Trophoblast cell (in vitro differentiated cells and primary cell): ENCODE measurements around the gene TSPAN31. TPM values are rescaled to one million over a fixed set of nuclear protein-coding genes. Genes with fewer than 3 reads are reported as not detected.

Experiments used
- DNase-seq, 2 donors: peaks; one replicate each; pipeline ENCODE4 v3.0.0-alpha.2; 2016
- H2AFZ ChIP-seq: 2 replicates; pipeline ENCODE4 v1.6.1; 2013; ENCODE audit warnings: low read length, moderate library complexity, mild to moderate bottlenecking; ENCODE audit not compliant: insufficient read depth, poor library complexity
- H2AK5ac ChIP-seq: 2 replicates; pipeline ENCODE4 v1.6.1; 2013; ENCODE audit warnings: mild to moderate bottlenecking, low read length
- H2BK120ac ChIP-seq: 2 replicates; pipeline ENCODE4 v1.6.1; 2013; ENCODE audit warnings: low read length, mild to moderate bottlenecking, moderate library complexity; ENCODE audit not compliant: insufficient read depth, poor library complexity
- H2BK12ac ChIP-seq: 2 replicates; pipeline ENCODE4 v1.6.1; 2013; ENCODE audit warnings: mild to moderate bottlenecking, low read length, moderate library complexity
- H2BK5ac ChIP-seq: 2 replicates; pipeline ENCODE4 v1.6.1; 2013; ENCODE audit warnings: low read length, low read depth, moderate library complexity, mild to moderate bottlenecking; ENCODE audit not compliant: poor library complexity
- H3K14ac ChIP-seq: 2 replicates; pipeline ENCODE4 v1.6.1; 2013; ENCODE audit warnings: mild to moderate bottlenecking, low read length
- H3K18ac ChIP-seq: 2 replicates; pipeline ENCODE4 v1.6.1; 2013; ENCODE audit warnings: mild to moderate bottlenecking, low read length
- H3K23ac ChIP-seq: 2 replicates; pipeline ENCODE4 v1.6.1; 2013; ENCODE audit warnings: low read length
- H3K27ac ChIP-seq: 2 replicates; pipeline ENCODE4 v1.5.1; 2013; ENCODE audit warnings: low read depth, mild to moderate bottlenecking, inconsistent platforms, low read length, moderate library complexity
- H3K27me3 ChIP-seq: 2 replicates; pipeline ENCODE4 v1.6.1; 2013; ENCODE audit warnings: inconsistent platforms, mild to moderate bottlenecking, low read length, moderate library complexity; ENCODE audit not compliant: insufficient read depth
- H3K36me3 ChIP-seq, 2 experiments: 1 replicate in 1 of 2; 2 replicates in 1 of 2; pipeline ENCODE4 v1.6.1; 2013; ENCODE audit warnings: low read length in 2 of 2, mild to moderate bottlenecking in 2 of 2, moderate library complexity in 1 of 2; ENCODE audit not compliant: insufficient read depth in 2 of 2, control insufficient read depth in 1 of 2
- H3K4ac ChIP-seq: 2 replicates; pipeline ENCODE4 v1.6.1; 2013; ENCODE audit warnings: low read depth, mild to moderate bottlenecking, low read length, moderate library complexity
- H3K4me1 ChIP-seq, 2 experiments: 1 replicate in 1 of 2; 2 replicates in 1 of 2; pipeline ENCODE4 v1.6.1; 2013; ENCODE audit warnings: low read length in 2 of 2, mild to moderate bottlenecking in 2 of 2, moderate library complexity in 1 of 2; ENCODE audit not compliant: insufficient read depth in 2 of 2, control insufficient read depth in 1 of 2
- H3K4me2 ChIP-seq: 2 replicates; pipeline ENCODE4 v1.6.1; 2013; ENCODE audit warnings: inconsistent platforms, mild to moderate bottlenecking, low read length, moderate library complexity
- H3K4me3 ChIP-seq: 2 replicates; pipeline ENCODE4 v1.5.1; 2013; ENCODE audit warnings: mild to moderate bottlenecking, low read depth, low read length, inconsistent platforms
- H3K79me1 ChIP-seq: one replicate; pipeline ENCODE4 v1.6.1; 2013; ENCODE audit warnings: low read length
- H3K79me2 ChIP-seq: 2 replicates; pipeline ENCODE4 v1.6.1; 2013; ENCODE audit warnings: low read length, mild to moderate bottlenecking; ENCODE audit not compliant: control insufficient read depth, insufficient read depth, poor library complexity
- H3K9ac ChIP-seq: 2 replicates; pipeline ENCODE4 v1.6.1; 2013; ENCODE audit warnings: mild to moderate bottlenecking, low read length
- H3K9me3 ChIP-seq: 2 replicates; pipeline ENCODE4 v1.6.1; 2013; ENCODE audit warnings: low read depth, mild to moderate bottlenecking, control low read depth, inconsistent platforms, low read length; ENCODE audit not compliant: insufficient read depth
- H4K12ac ChIP-seq: 2 replicates; pipeline ENCODE4 v1.6.1; 2013; ENCODE audit warnings: low read depth, mild to moderate bottlenecking, low read length, moderate library complexity
- H4K8ac ChIP-seq: 2 replicates; pipeline ENCODE4 v1.6.1; 2013; ENCODE audit warnings: low read depth, mild to moderate bottlenecking, low read length, moderate library complexity
- H4K91ac ChIP-seq: one replicate; pipeline ENCODE4 v1.6.1; 2013; ENCODE audit warnings: low read depth, mild to moderate bottlenecking, low read length, moderate library complexity
- WGBS: extraction: QIAGEN DNeasy Blood & Tissue Kit; methylation state at CpG from one replicate; pipeline ENCODE4 v1.1.7; 2013; ENCODE audit warnings: missing lambda C conversion rate; ENCODE audit not compliant: insufficient read length, insufficient coverage; ENCODE audit errors: extremely low coverage; 5-methylcytosine and 5-hydroxymethylcytosine counted together
- polyA plus RNA-seq: library from polyadenylated mRNA; stranded (reverse); fragments of 200-250 nt; gene quantifications from 2 replicates; pipeline ENCODE4 v1.2.3, GENCODE V29; 2013

The TSPAN31 gene
- 8.1 and 8.8 TPM in 2 replicates for polyA plus RNA-seq

DNA sequence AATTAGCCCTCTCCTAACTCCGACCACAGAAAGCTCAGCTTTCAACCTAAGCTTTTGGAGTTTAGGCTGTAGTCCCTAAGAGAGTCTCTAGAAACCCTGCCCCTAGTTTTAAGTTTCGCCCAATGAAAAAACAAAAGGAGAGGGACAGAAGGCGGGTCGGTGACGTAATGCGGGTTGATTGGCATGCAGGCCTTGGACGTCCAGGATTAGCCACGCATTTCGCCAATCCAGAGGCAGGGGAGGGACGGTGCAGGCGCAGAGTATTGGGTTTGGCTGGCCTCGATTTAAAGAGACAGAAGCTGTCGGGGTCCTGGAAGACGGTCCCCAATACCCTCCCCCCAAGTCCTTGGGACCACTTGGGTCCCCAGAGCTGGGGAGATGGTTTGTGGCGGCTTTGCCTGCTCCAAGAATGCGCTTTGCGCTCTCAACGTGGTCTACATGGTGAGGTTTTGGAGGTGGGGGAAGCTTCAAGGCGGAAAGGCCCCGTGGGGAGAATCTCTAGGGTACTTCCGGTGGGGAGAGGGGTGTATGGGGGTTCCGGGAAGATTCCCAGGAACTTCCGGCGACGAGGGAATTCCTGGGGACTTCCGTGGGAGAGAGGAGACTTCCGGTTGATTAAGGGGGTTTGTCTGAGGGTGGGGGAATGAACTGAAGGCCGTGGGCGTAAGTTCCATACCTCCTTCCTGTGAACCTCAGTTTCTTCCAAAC is at the start of gene TSPAN31:
TSPAN31 (plus strand) TSS at position 263 of the 708 bp plus-strand sequence; CDS start at position 379, 116 bp downstream.
- H2BK120ac ChIP-seq = peak within 1 kb of the TSS; percentile 48
- DNase-seq = peak; percentile 97 to 98
- H3K9me3 ChIP-seq = peaks cover 4% of the 10 kb centered on the region
- peak within 1 kb of the TSS; percentile 67 for H2AFZ ChIP-seq
- H3K79me2 ChIP-seq = no peaks in the 10 kb centered on the region
- peak within 1 kb of the TSS; percentile 59 for H2AK5ac ChIP-seq
- peaks cover 12 to 20% of the 10 kb centered on the region in 2 experiments for H3K36me3 ChIP-seq
- H3K4me2 ChIP-seq = peak within 1 kb of the TSS; percentile 91
- peak within 1 kb of the TSS; percentile 97 for H4K8ac ChIP-seq
- H3K14ac ChIP-seq = peak within 1 kb of the TSS; percentile 86
- no peak within 1 kb of the TSS for H2BK12ac ChIP-seq
- H3K79me1 ChIP-seq = peaks cover 3% of the 10 kb centered on the region
- no CpG with 5 or more reads among the region's 29 CpGs for WGBS
- H3K4me3 ChIP-seq = peak within 1 kb of the TSS; percentile 78
- peak within 1 kb of the TSS; percentile 54 for H2BK5ac ChIP-seq
- peak within 1 kb of the TSS; percentile 79 for H3K18ac ChIP-seq
- H4K91ac ChIP-seq = peak within 1 kb of the TSS; percentile 88
- no peak within 1 kb of the TSS for H3K23ac ChIP-seq
- no peaks in the 10 kb centered on the region for H3K4me1 ChIP-seq
- H3K27me3 ChIP-seq = peaks cover 20% of the 10 kb centered on the region
- no peak within 1 kb of the TSS for H3K4ac ChIP-seq
- H3K27ac ChIP-seq = peak within 1 kb of the TSS; percentile 44
- H3K9ac ChIP-seq = peak within 1 kb of the TSS; percentile 82
- peak within 1 kb of the TSS; percentile 91 for H4K12ac ChIP-seq

DNA sequence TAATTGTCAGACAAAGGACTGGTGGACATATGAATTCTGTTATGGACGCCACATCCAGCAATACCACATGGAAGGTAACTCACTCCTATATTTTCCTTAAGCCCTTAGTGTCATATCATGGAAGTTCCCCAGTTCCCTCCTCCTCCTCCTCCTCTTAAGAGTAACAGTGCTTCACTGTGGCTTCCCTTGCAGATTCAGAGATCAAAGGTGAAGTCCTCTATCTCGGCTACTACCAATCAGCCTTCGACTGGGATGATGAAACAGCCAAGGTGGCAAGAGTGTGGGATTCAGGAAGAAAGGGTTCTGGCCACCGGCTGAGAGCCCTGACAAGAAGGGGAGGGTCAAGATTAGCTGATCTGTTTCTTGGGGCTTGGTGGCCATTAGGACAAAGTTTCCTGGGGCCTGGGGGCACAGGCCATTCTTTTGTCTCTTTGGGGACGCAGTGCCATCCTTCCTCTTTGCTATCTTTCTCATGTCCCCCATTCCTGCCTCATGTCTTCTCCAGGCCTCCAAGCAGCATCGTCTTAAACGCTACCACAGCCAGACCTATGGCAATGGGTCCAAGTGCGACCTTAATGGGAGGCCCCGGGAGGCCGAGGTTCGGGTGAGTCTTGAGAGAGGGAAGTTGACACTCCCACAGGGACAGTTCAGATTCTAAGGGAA is 48.9 kb upstream of the TSPAN31 start:
- H3K4me3 ChIP-seq = no peak overlapping the region
- no peak overlapping the region for H2AK5ac ChIP-seq
- no peak overlapping the region for H4K12ac ChIP-seq
- no peak overlapping the region for H3K14ac ChIP-seq
- DNase-seq = no peak
- H3K79me2 ChIP-seq = peaks cover 2% of the 10 kb centered on the region
- H3K4ac ChIP-seq = no peak overlapping the region
- no peak overlapping the region for H4K8ac ChIP-seq
- no peak overlapping the region for H3K27ac ChIP-seq
- H2AFZ ChIP-seq = no peak overlapping the region
- H4K91ac ChIP-seq = no peak overlapping the region
- H3K27me3 ChIP-seq = no peaks in the 10 kb centered on the region
- no peak overlapping the region for H3K18ac ChIP-seq
- peaks cover 5 to 8% of the 10 kb centered on the region in 2 experiments for H3K4me1 ChIP-seq
- no peak overlapping the region for H3K9ac ChIP-seq
- no peak overlapping the region for H3K23ac ChIP-seq
- H2BK12ac ChIP-seq = no peak overlapping the region
- no peak overlapping the region for H2BK120ac ChIP-seq
- H3K36me3 ChIP-seq = peaks cover 6 to 18% of the 10 kb centered on the region in 2 experiments
- no peaks in the 10 kb centered on the region for H3K9me3 ChIP-seq
- no peak overlapping the region for H3K4me2 ChIP-seq
- no CpG with 5 or more reads among the region's 11 CpGs for WGBS
- H3K79me1 ChIP-seq = peaks cover 2% of the 10 kb centered on the region
- no peak overlapping the region for H2BK5ac ChIP-seq

DNA sequence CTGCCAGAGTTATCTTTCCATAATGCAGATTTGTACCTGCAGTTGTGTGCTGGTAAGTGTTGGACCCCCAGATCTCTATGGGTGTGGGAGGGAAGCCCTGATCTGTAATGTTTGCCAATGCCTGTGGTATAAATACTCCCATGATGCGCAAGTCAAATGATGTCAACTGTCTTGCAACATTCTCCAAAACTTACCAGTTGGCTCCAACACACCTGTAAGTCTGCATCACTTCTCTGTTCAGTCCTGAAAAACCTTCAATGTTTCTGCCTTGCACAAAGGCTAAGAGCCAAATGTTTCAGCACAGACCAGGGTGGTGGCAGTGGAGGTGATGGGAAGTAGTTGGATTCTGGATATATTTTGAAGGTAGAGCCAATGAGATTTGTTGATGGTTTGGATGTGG is 47.8 kb upstream of the TSPAN31 start:
- Histone ChIP-seq H2BK5ac (no peak overlapping the region), H2BK12ac (no peak overlapping the region), H4K91ac (no peak overlapping the region)

DNA sequence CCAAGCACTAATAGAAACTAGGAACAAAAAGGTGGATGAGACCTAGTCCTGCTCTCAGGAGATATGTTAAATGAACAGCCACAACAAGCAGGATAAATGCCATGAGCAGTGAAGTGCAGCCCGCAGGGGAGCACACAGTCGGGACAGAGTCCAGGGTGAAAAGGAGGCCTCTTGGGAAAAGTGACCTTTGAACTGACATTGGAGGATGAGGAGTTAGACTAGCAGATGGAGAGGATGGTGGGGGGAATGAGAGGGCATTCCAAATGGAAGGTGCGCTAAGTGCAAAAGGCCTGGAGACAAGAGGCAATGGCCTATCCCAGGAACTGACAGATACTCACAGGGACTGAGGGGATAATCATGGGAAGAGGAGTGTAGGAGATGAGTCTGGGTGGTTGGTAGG is 46.4 kb upstream of the TSPAN31 start:
- H3K79me2 ChIP-seq = peaks cover 2% of the 10 kb centered on the region
- no peak overlapping the region for H3K18ac ChIP-seq
- H3K79me1 ChIP-seq = peaks cover 2% of the 10 kb centered on the region
- H3K4ac ChIP-seq = no peak overlapping the region
- H3K9ac ChIP-seq = no peak overlapping the region
- no peak overlapping the region for H4K12ac ChIP-seq
- H3K23ac ChIP-seq = no peak overlapping the region
- H2BK12ac ChIP-seq = no peak overlapping the region
- no peak overlapping the region for H3K4me3 ChIP-seq
- no peaks in the 10 kb centered on the region for H3K9me3 ChIP-seq
- no peaks in the 10 kb centered on the region for H3K27me3 ChIP-seq
- no CpG with 5 or more reads among the region's 3 CpGs for WGBS
- no peak overlapping the region for H2BK120ac ChIP-seq
- peaks cover 5 to 6% of the 10 kb centered on the region in 2 experiments for H3K4me1 ChIP-seq
- no peak overlapping the region for H2AK5ac ChIP-seq
- no peak overlapping the region for H2AFZ ChIP-seq
- H3K4me2 ChIP-seq = no peak overlapping the region
- H2BK5ac ChIP-seq = no peak overlapping the region
- no peak overlapping the region for H3K14ac ChIP-seq
- no peak overlapping the region for H3K27ac ChIP-seq
- no peak overlapping the region for H4K91ac ChIP-seq
- H3K36me3 ChIP-seq = peaks cover 9 to 19% of the 10 kb centered on the region in 2 experiments
- DNase-seq = no peak
- H4K8ac ChIP-seq = no peak overlapping the region

More for the DNA sequence above, 47.8 kb upstream of the TSPAN31 start:
- Histone ChIP-seq H3K36me3 (peaks cover 6 to 18% of the 10 kb centered on the region in 2 experiments), H3K27ac (no peak overlapping the region), H3K79me1 (peaks cover 2% of the 10 kb centered on the region), H3K4me3 (no peak overlapping the region), H4K12ac (no peak overlapping the region), H3K4me1 (peaks cover 5 to 8% of the 10 kb centered on the region in 2 experiments), H3K79me2 (peaks cover 2% of the 10 kb centered on the region), H2AFZ (no peak overlapping the region), H3K4me2 (no peak overlapping the region), H3K9ac (no peak overlapping the region), H2AK5ac (no peak overlapping the region), H3K9me3 (no peaks in the 10 kb centered on the region), H3K27me3 (no peaks in the 10 kb centered on the region), H3K23ac (no peak overlapping the region), H3K18ac (no peak overlapping the region), H3K4ac (no peak overlapping the region), H4K8ac (no peak overlapping the region), H2BK120ac (no peak overlapping the region), H3K14ac (no peak overlapping the region)
- DNase-seq = no peak
- WGBS = no CpG with 5 or more reads among the region's 1 CpG
